A549 (cell line): ENCODE measurements around the gene ZNF536. TPM values are rescaled to one million over a fixed set of nuclear protein-coding genes. Genes with fewer than 3 reads are reported as not detected.
A peak's percentile ranks its signal among the peaks of the same experiment; 100 is the strongest.

ENCODE experiments used
- ATAC-seq, 2 experiments: fragments of 200-7000 bp in 1 of 2; fragments of >200 bp in 1 of 2; cut with Nextera tagmentation in 1 of 2; cut with Tn5 transposase in 1 of 2; 3 replicates each; pipeline versions ENCODE4 v1.8.0 to v1.9.1; 2018 to 2020; ENCODE audit warnings: mild to moderate bottlenecking in 1 of 2, moderate library complexity in 1 of 2
- CTCF ChIA-PET: fragments of 300-600 bp; sonication (Branson Sonifier 250); formaldehyde crosslinking; extraction: SDS; loops from one replicate; lab custom pipeline; 2021; ENCODE audit warnings: antibody characterized with exemption, inconsistent platforms; lab: Yijun Ruan, JAX
- POLR2A ChIA-PET: fragments of 350-600 bp; formaldehyde crosslinking; extraction: SDS; loops from one replicate; lab custom pipeline; 2021; ENCODE audit warnings: antibody characterized with exemption, inconsistent platforms; lab: Yijun Ruan, JAX
- DNase-seq, 2 experiments: peaks; one replicate each; pipeline versions ENCODE4 v3.0.0 to v3.0.0-alpha.2; 2011 to 2016; ENCODE audit warnings: low read depth in 1 of 2, low spot score in 1 of 2
- FAIRE-seq: peaks from 2 replicates; lab custom pipeline; 2011; peaks lifted over from hg19 to GRCh38; lab: Jason Lieb, UNC
- H3K27ac ChIP-seq, 2 experiments: fragments of >200 bp; sonication (Bioruptor Twin); formaldehyde crosslinking; 3 replicates each; pipeline ENCODE4 v1.5.1; 2016 to 2017
- H3K4me1 ChIP-seq: fragments of >200 bp; sonication (Bioruptor Twin); formaldehyde crosslinking; 3 replicates; pipeline ENCODE4 v1.6.1; 2016
- H3K4me2 ChIP-seq: fragments of >200 bp; sonication (Bioruptor Twin); formaldehyde crosslinking; 3 replicates; pipeline ENCODE4 v1.6.1; 2016
- H3K4me3 ChIP-seq: fragments of >200 bp; sonication (Bioruptor Twin); formaldehyde crosslinking; 3 replicates; pipeline ENCODE4 v1.5.1; 2016
- H3K9me3 ChIP-seq: fragments of >200 bp; sonication (Bioruptor Twin); formaldehyde crosslinking; 3 replicates; pipeline ENCODE4 v1.6.1; 2016
- BHLHE40 ChIP-seq: IDR thresholded peaks from 2 replicates; pipeline ENCODE4 v1.6.1; 2012; ENCODE audit warnings: low read depth, low read length, inconsistent platforms
- CBX8 ChIP-seq: fragments of 200-600 bp; sonication (generic); IDR thresholded peaks from 2 replicates; pipeline ENCODE4 v1.6.1; 2016
- CEBPB ChIP-seq, 2 experiments: fragments of >200 bp in 1 of 2; sonication (Bioruptor Twin) in 1 of 2; formaldehyde crosslinking in 1 of 2; IDR thresholded peaks; 2 replicates each; pipeline ENCODE4 v1.6.1; 2012 to 2016
- CHD4 ChIP-seq: fragments of 200-600 bp; sonication (generic); IDR thresholded peaks from 2 replicates; pipeline ENCODE4 v1.6.1; 2016; ENCODE audit warnings: antibody characterized with exemption, mild to moderate bottlenecking, borderline replicate concordance
- EHMT2 ChIP-seq: fragments of 200-600 bp; sonication (generic); IDR thresholded peaks from 2 replicates; pipeline ENCODE4 v1.6.1; 2016; ENCODE audit warnings: antibody characterized with exemption, low read depth, mild to moderate bottlenecking, moderate library complexity
- FOXS1 ChIP-seq: fragments of 250-450 bp; sonication (Bioruptor Pico); IDR thresholded peaks from 2 replicates; pipeline ENCODE4 v1.5.0; 2020; ENCODE audit warnings: mild to moderate bottlenecking, moderate library complexity
- HEYL ChIP-seq: fragments of 250-450 bp; sonication (Bioruptor Pico); IDR thresholded peaks from 2 replicates; pipeline ENCODE4 v1.8.0; 2021; ENCODE audit warnings: mild to moderate bottlenecking, moderate library complexity
- HOXB13 ChIP-seq: fragments of 250-450 bp; sonication (Bioruptor Pico); IDR thresholded peaks from 2 replicates; pipeline ENCODE4 v1.5.0; 2020; ENCODE audit warnings: low read depth, mild to moderate bottlenecking, moderate library complexity
- JUN ChIP-seq, 2 experiments: fragments of >200 bp; sonication (Bioruptor Twin); formaldehyde crosslinking; IDR thresholded peaks; 2 replicates in 1 of 2; 3 replicates in 1 of 2; pipeline ENCODE4 v1.6.1; 2016 to 2017
- MAFK ChIP-seq: fragments of 450-650 bp; IDR thresholded peaks from 2 replicates; pipeline ENCODE4 v1.6.1; 2014; ENCODE audit not compliant: partially characterized antibody
- NR3C1 ChIP-seq: fragments of >200 bp; sonication (Bioruptor Twin); formaldehyde crosslinking; IDR thresholded peaks from 3 replicates; pipeline ENCODE4 v1.6.1; 2017
- POLR2AphosphoS2 ChIP-seq: conservative IDR thresholded peaks from 2 replicates; pipeline ENCODE4 v1.6.1; 2012; ENCODE audit warnings: low read length, improper control_type of control experiment, inconsistent platforms
- RAD21 ChIP-seq, 2 experiments: fragments of >200 bp in 1 of 2; sonication (Bioruptor Twin) in 1 of 2; formaldehyde crosslinking in 1 of 2; IDR thresholded peaks in 1 of 2; conservative IDR thresholded peaks in 1 of 2; 2 replicates in 1 of 2; 3 replicates in 1 of 2; pipeline ENCODE4 v1.6.1; 2012 to 2018; ENCODE audit warnings: inconsistent platforms in 1 of 2
- RARB ChIP-seq: fragments of 250-450 bp; sonication (Bioruptor Pico); IDR thresholded peaks from 2 replicates; pipeline ENCODE4 v1.8.0; 2021; ENCODE audit warnings: mild to moderate bottlenecking, moderate library complexity
- RNF2 ChIP-seq: fragments of 200-600 bp; sonication (generic); IDR thresholded peaks from 2 replicates; pipeline ENCODE4 v1.6.1; 2016; ENCODE audit warnings: low read depth, mild to moderate bottlenecking, antibody characterized with exemption, moderate library complexity, borderline replicate concordance
- TFCP2L1 ChIP-seq: fragments of 250-450 bp; sonication (Bioruptor Pico); IDR thresholded peaks from 2 replicates; pipeline ENCODE4 v1.5.0; 2021; ENCODE audit warnings: mild to moderate bottlenecking
- TP53 ChIP-seq: fragments of 250-450 bp; sonication (Bioruptor Pico); IDR thresholded peaks from 2 replicates; pipeline ENCODE4 v1.5.0; 2021; ENCODE audit warnings: mild to moderate bottlenecking, moderate library complexity
- ZFP36 ChIP-seq: fragments of 450-650 bp; IDR thresholded peaks from 2 replicates; pipeline ENCODE4 v1.6.1; 2014; ENCODE audit warnings: borderline replicate concordance; ENCODE audit not compliant: partially characterized antibody
- ZNF302 ChIP-seq: fragments of 250-450 bp; sonication (Bioruptor Pico); IDR thresholded peaks from 2 replicates; pipeline ENCODE4 v1.9.0; 2021; ENCODE audit warnings: inconsistent platforms, mild to moderate bottlenecking, moderate library complexity
- ZSCAN20 ChIP-seq: fragments of 250-450 bp; sonication (Bioruptor Pico); IDR thresholded peaks from 2 replicates; pipeline ENCODE4 v1.8.0; 2022; ENCODE audit warnings: mild to moderate bottlenecking, moderate library complexity
- WGBS: methylation state at CpG from one replicate; pipeline ENCODE4 v1.1.6; 2017; ENCODE audit errors: missing lambda C conversion rate; 5-methylcytosine and 5-hydroxymethylcytosine counted together
- polyA plus RNA-seq, 4 experiments: library from polyadenylated mRNA; depleted of rRNA in 3 of 4; stranded (reverse); fragments of >200 nt; fragmentation: RNase III in 1 of 4; extraction: RNeasy Plus Mini Kit Qiagen cat#74134 plus additional on column Dnase treatment in 1 of 4; gene quantifications; 2 replicates in 3 of 4; 3 replicates in 1 of 4; pipeline ENCODE4 v1.2.3, GENCODE V29; 2011 to 2017
- TF ChIP-seq, protein P1 (sequence below): IDR thresholded peaks from 2 replicates; pipeline ENCODE4 v1.6.1; 2012
- TF ChIP-seq, protein P2 (sequence below): fragments of >200 bp; sonication (Bioruptor Twin); formaldehyde crosslinking; IDR thresholded peaks from 2 replicates; pipeline ENCODE4 v1.6.1; 2016

Gene ZNF536
- polyA plus RNA-seq, 2 of the 4 experiments (the other 2 are of a cell fraction) = not detected

GRCh38 chr19:30406220-30407067, 34.3 kb downstream of the ZNF536 start (continued):
- peak; percentile 57 to 71 for TF ChIP-seq RAD21 (conservative IDR thresholded peaks at IDR 0.05 in 1 of 2, IDR thresholded peaks at IDR 0.05 in 1 of 2)
- TF ChIP-seq CHD4 = no peak
- TF ChIP-seq, protein P1, sequence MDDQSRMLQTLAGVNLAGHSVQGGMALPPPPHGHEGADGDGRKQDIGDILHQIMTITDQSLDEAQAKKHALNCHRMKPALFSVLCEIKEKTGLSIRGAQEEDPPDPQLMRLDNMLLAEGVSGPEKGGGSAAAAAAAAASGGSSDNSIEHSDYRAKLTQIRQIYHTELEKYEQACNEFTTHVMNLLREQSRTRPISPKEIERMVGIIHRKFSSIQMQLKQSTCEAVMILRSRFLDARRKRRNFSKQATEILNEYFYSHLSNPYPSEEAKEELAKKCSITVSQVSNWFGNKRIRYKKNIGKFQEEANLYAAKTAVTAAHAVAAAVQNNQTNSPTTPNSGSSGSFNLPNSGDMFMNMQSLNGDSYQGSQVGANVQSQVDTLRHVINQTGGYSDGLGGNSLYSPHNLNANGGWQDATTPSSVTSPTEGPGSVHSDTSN = no peak
- TF ChIP-seq CEBPB (IDR thresholded peaks at IDR 0.05) = peak in 1 of 2 experiments; percentile 60; a peak in 2 of 4 replicates
- TF ChIP-seq NR3C1 = no peak
- no peak for TF ChIP-seq HEYL (CRISPR knock-in tag)
- TF ChIP-seq ZNF302 (CRISPR knock-in tag) = no peak
- TF ChIP-seq POLR2AphosphoS2 = no peak
- TF ChIP-seq HOXB13 (CRISPR knock-in tag) = no peak

- CTCF ChIA-PET = interaction anchor here (0.7 to 1.7 kb wide), 5 partner anchors 11 to 528 kb away, joined by 3 to 7 read pairs (median 3); no protein-coding TSS in a partner anchor
- POLR2A ChIA-PET = no interaction called here
- no peaks in the 10 kb centered on the region for H3K9me3 ChIP-seq
- TF ChIP-seq CBX8 = no peak
- H3K4me1 ChIP-seq = no peaks in the 10 kb centered on the region
- no peak overlapping the region for H3K27ac ChIP-seq
- DNase-seq (no peak), ATAC-seq (peak in 1 of 2 experiments; percentile 31; a peak in 2 of 6 replicates), FAIRE-seq (no peak)
- no peak overlapping the region for H3K4me2 ChIP-seq
- WGBS = 7% methylated on average over 8 of the region's 8 CpGs
- H3K4me3 ChIP-seq = no peak overlapping the region
These were observed 35.0 kb downstream of the ZNF536 start for GRCh38 chr19:30407068-30407709.

DNA sequence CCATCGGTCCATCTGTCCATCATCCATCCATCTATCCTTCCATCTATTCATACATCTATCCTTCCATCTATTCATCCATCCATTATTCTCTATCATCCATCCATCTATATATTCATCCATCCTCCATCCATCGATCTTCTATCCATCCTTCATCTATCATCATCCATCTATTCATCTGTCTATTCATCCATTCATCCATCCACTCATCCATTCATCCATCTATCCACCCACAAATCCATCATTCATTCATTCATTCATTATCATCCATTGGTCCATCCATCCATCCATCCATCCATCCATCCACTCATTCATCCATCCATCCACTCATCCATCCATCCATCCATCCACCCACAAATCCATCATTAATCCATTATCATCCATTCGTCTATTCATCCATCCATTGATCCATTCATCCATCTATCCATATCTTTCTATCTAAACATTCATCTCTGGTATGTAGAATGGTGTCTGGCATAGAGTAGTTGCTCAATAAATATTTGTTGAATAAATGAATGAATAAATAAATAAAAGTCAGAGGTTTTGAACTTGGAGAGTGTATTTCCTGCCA, 36.6 kb downstream of the ZNF536 start:
- no peak for ATAC-seq
- FAIRE-seq = peak; percentile 82
- no peaks in the 10 kb centered on the region for H3K4me1 ChIP-seq
- no peak overlapping the region for H3K4me3 ChIP-seq
- H3K9me3 ChIP-seq = no peaks in the 10 kb centered on the region
- no peak overlapping the region for H3K27ac ChIP-seq
- TF ChIP-seq BHLHE40 (no peak), MAFK (no peak), ZFP36 (no peak), FOXS1 (CRISPR knock-in tag) (no peak), RARB (CRISPR knock-in tag) (no peak)
- TF ChIP-seq, all 56 proteins: peak for 0
- 8% methylated on average over 3 of the region's 3 CpGs for WGBS
- no peak for DNase-seq
- CTCF ChIA-PET = no interaction called here
- H3K4me2 ChIP-seq = no peak overlapping the region
- POLR2A ChIA-PET = no interaction called here

DNA sequence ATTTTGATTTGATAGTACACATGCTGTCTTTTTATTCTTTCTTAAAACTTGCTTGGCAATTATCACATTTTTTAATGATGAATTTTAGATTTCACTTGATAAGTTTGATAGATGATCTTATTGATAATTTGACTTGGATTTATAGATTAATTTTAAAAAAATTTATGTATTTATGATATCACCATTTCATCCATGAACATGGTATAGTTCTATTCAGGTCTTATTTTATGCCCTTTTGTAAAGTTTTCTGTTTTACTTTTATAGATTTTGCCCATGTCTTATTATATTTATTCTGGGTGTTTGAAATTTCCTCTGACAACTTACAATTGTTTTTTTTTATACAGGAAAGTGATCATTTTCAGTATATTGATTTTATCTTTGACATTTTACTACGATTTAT, 39.5 kb downstream of the ZNF536 start:
- Histone ChIP-seq H3K4me2 (no peak overlapping the region), H3K4me1 (no peaks in the 10 kb centered on the region), H3K27ac (no peak overlapping the region), H3K9me3 (no peaks in the 10 kb centered on the region), H3K4me3 (no peak overlapping the region)
- CTCF ChIA-PET = no interaction called here
- POLR2A ChIA-PET = no interaction called here
- TF ChIP-seq RARB (CRISPR knock-in tag) = no peak
- TF ChIP-seq TFCP2L1 (CRISPR knock-in tag) = no peak
- TF ChIP-seq TP53 (CRISPR knock-in tag) = no peak
- no peak for TF ChIP-seq EHMT2
- TF ChIP-seq JUN (IDR thresholded peaks at IDR 0.05) = no peak
- TF ChIP-seq, protein P2, sequence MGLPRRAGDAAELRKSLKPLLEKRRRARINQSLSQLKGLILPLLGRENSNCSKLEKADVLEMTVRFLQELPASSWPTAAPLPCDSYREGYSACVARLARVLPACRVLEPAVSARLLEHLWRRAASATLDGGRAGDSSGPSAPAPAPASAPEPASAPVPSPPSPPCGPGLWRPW = no peak
- no peak for TF ChIP-seq HOXB13 (CRISPR knock-in tag)
- no peak for TF ChIP-seq RNF2
- no peak for TF ChIP-seq ZSCAN20
- FAIRE-seq (no peak), ATAC-seq (no peak), DNase-seq (no peak)
- 0% methylated on average over 1 of the region's 1 CpG for WGBS
